Adrenal gland (tissue), 12 donors: ENCODE measurements around the gene SIX5. TPM values are rescaled to one million over a fixed set of nuclear protein-coding genes. Genes with fewer than 3 reads are reported as not detected.

Source experiments
- DNase-seq, 7 donors: peaks; one replicate each; pipeline ENCODE4 v3.0.0-alpha.2; 2019 to 2020
- H3K27ac ChIP-seq, 5 donors: fragments of 200-600 bp; sonication (generic) in 4 of 5; 1 replicate in 3 of 5; 2 replicates in 2 of 5; pipeline versions ENCODE4 v1.5.1 to v1.8.0; 2016 to 2020; ENCODE audit warnings: mild to moderate bottlenecking in 1 of 5
- H3K27me3 ChIP-seq: fragments of 200-600 bp; 2 replicates; pipeline ENCODE4 v1.8.0; 2021
- H3K36me3 ChIP-seq, 2 donors: fragments of 200-600 bp; replicated peaks in 1 of 2; 1 replicate in 1 of 2; 2 replicates in 1 of 2; pipeline versions ENCODE4 v1.5.1 to v1.8.0; 2018 to 2022
- H3K4me1 ChIP-seq, 2 donors: fragments of 200-600 bp; replicated peaks in 1 of 2; 1 replicate in 1 of 2; 2 replicates in 1 of 2; pipeline versions ENCODE4 v1.5.1 to v1.8.0; 2018 to 2021
- H3K4me3 ChIP-seq, 4 donors: fragments of 200-600 bp; sonication (generic) in 3 of 4; one replicate each; pipeline ENCODE4 v1.5.1; 2016 to 2018
- H3K9me3 ChIP-seq, 3 donors: fragments of 200-600 bp; sonication (generic) in 1 of 3; replicated peaks in 1 of 3; 1 replicate in 2 of 3; 2 replicates in 1 of 3; pipeline versions ENCODE4 v1.5.1 to v1.8.0; 2016 to 2021
- CTCF ChIP-seq, 6 experiments: fragments of 450-650 bp in 4 of 6; fragments of 200-600 bp in 2 of 6; sonication (generic) in 1 of 6; IDR thresholded peaks; 1 replicate in 5 of 6; 2 replicates in 1 of 6; pipeline versions ENCODE4 v1.5.1 to v1.8.0; 2016 to 2021; ENCODE audit warnings: antibody characterized with exemption in 6 of 6, mild to moderate bottlenecking in 2 of 6, moderate library complexity in 1 of 6
- POLR2A ChIP-seq, 2 donors: fragments of 450-650 bp; IDR thresholded peaks; one replicate each; pipeline ENCODE4 v1.6.1; 2017; ENCODE audit warnings: antibody characterized with exemption in 2 of 2, mild to moderate bottlenecking in 2 of 2, moderate library complexity in 1 of 2
- WGBS, 4 donors: extraction: QIAGEN DNeasy Blood & Tissue Kit in 2 of 4; methylation state at CpG; one replicate each; pipeline versions ENCODE4 v1.1.5 to v1.1.7; 2013 to 2017; 5-methylcytosine and 5-hydroxymethylcytosine counted together
- intact Hi-C, 2 donors: fragments of 100-400 bp; cut with DNase I; formaldehyde crosslinking; loops; one replicate each; pipeline versions ENCODE4 v1.14.1 to v1.15.0; 2022 to 2023
- polyA plus RNA-seq, 3 donors: library from polyadenylated mRNA; stranded (reverse); fragments of 200-250 nt in 2 of 3; fragments of 350-450 nt in 1 of 3; fragmentation: Illumina TruSeq in 1 of 3; extraction: RNeasy Lipid Tissue Mini Kit (QIAGEN cat#74804) in 1 of 3; gene quantifications; one replicate each; pipeline ENCODE4 v1.2.3, GENCODE V29; 2013 to 2014
- total RNA-seq, 9 donors: library from RNA; depleted of rRNA in 4 of 9; stranded (reverse); fragments of >200 nt in 4 of 9; fragments of 120-200 nt in 1 of 9; fragmentation: NEBNext Ultra II Directional in 1 of 9; extraction: Animal tissue kit (Norgen Biotek cat#: 25700) in 1 of 9; gene quantifications; one replicate each; pipeline versions ENCODE4 v1.1.0 to v1.2.4, GENCODE V29; 2013 to 2023
- donor health status: healthy with polysubstance abuse.
- donor health status: Bipolar disorder and iron deficiency.
- donor health status: DM: yes; HTN: yes; CAD: no.
- donor health status: DM: no; HTN: no; CAD: no.
- donor health status: DM: no; HTN: no; CAD: no.
- donor health status: DM: yes; HTN: yes; CAD: no.

The SIX5 gene
- total and polyA plus RNA-seq, 12 donors, result 6.2 to 69.1 (median 27.1) TPM

- Histone ChIP-seq H3K36me3 (peaks cover 0 to 32% of the 10 kb centered on the region in 2 donors), H3K27ac (peak overlapping the region in 2 of 5 donors; percentile 90 to 92), H3K4me3 (no peak overlapping the region), H3K9me3 (no peaks in the 10 kb centered on the region), H3K27me3 (no peaks in the 10 kb centered on the region), H3K4me1 (peaks cover 0 to 10% of the 10 kb centered on the region in 2 donors)
- intact Hi-C loops, result no loop called here
- no peak for DNase-seq
- 86 to 100% (median 96%) methylated on average over 2 to 3 of the region's 3 CpGs; no CpG with 5 or more reads in 1 of the 4 donors for WGBS, 4 donors
- no peak for TF ChIP-seq POLR2A (IDR thresholded peaks at IDR 0.05)
- no peak for TF ChIP-seq CTCF (IDR thresholded peaks at IDR 0.05)
These were observed 3.9 kb upstream of the SIX5 start for GRCh38 chr19:45772912-45773311.

GRCh38 chr19:45772130-45772840 is 3.2 kb upstream of the SIX5 start:
- peak in 1 of 7 donors; percentile 48 for DNase-seq
- H3K36me3 ChIP-seq, result peaks cover 0 to 26% of the 10 kb centered on the region in 2 donors
- no peaks in the 10 kb centered on the region for H3K27me3 ChIP-seq
- intact Hi-C loops, result no loop called here
- peak overlapping the region in 3 of 5 donors; percentile 83 to 92 (median 90) for H3K27ac ChIP-seq
- TF ChIP-seq CTCF (IDR thresholded peaks at IDR 0.05), result no peak
- no peak for TF ChIP-seq POLR2A (IDR thresholded peaks at IDR 0.05)
- H3K9me3 ChIP-seq, result no peaks in the 10 kb centered on the region
- no peak overlapping the region for H3K4me3 ChIP-seq
- H3K4me1 ChIP-seq, result peaks cover 0 to 10% of the 10 kb centered on the region in 2 donors
- WGBS, 4 donors, result 67 to 72% (median 70%) methylated on average over 14 of the region's 14 CpGs

GRCh38 chr19:45771311-45771933 is 2.4 kb upstream of the SIX5 start:
- TF ChIP-seq CTCF (IDR thresholded peaks at IDR 0.05), result no peak
- peak in 1 of 2 donors; percentile 20 for TF ChIP-seq POLR2A (IDR thresholded peaks at IDR 0.05)
- no peaks in the 10 kb centered on the region for H3K9me3 ChIP-seq
- peak overlapping the region in 4 of 5 donors; percentile 75 to 92 (median 86) for H3K27ac ChIP-seq
- H3K36me3 ChIP-seq, result peaks cover 0 to 17% of the 10 kb centered on the region in 2 donors
- peaks cover 7 to 16% of the 10 kb centered on the region in 2 donors for H3K4me1 ChIP-seq
- H3K4me3 ChIP-seq, result no peak overlapping the region
- intact Hi-C loops, result no loop called here
- H3K27me3 ChIP-seq, result no peaks in the 10 kb centered on the region
- 70 to 84% (median 80%) methylated on average over 12 to 46 of the region's 46 CpGs for WGBS, 4 donors
- peak in 6 of 7 donors; percentile 42 to 73 (median 57) for DNase-seq
